SK-N-SH (cell line): ENCODE measurements around the gene SLCO3A1.

Source experiments
- CTCF ChIP-seq: fragments of 200-600 bp; sonication (generic); IDR thresholded peaks from 2 replicates; pipeline ENCODE4 v1.6.1; 2017; ENCODE audit warnings: antibody characterized with exemption, mild to moderate bottlenecking, moderate library complexity
- ELF1 ChIP-seq: IDR thresholded peaks from 2 replicates; pipeline ENCODE4 v1.4.0; 2012
- EP300 ChIP-seq, 2 experiments: IDR thresholded peaks; 2 replicates each; pipeline versions ENCODE4 v1.4.0 to v1.6.1; 2012; ENCODE audit warnings: borderline replicate concordance in 1 of 2, low read depth in 1 of 2, low read length in 1 of 2
- FOXJ3 ChIP-seq: sonication (generic); formaldehyde crosslinking; IDR thresholded peaks from 2 replicates; pipeline ENCODE4 v1.5.1; 2020; ENCODE audit warnings: mild to moderate bottlenecking, missing genetic modification reagents
- GABPA ChIP-seq: IDR thresholded peaks from 2 replicates; pipeline ENCODE4 v1.4.0; 2012; ENCODE audit warnings: low read depth, mild to moderate bottlenecking
- MAX ChIP-seq: IDR thresholded peaks from 2 replicates; pipeline ENCODE4 v1.4.0; 2012; ENCODE audit warnings: low read depth
- POLR2AphosphoS5 ChIP-seq: IDR thresholded peaks from 2 replicates; pipeline ENCODE4 v1.6.1; 2012; ENCODE audit warnings: low read depth, low read length
- REST ChIP-seq: IDR thresholded peaks from 2 replicates; pipeline ENCODE4 v1.6.1; 2012; ENCODE audit warnings: mild to moderate bottlenecking, low read depth, low read length, moderate library complexity
- RFX5 ChIP-seq: IDR thresholded peaks from 2 replicates; pipeline ENCODE4 v1.6.1; 2012; ENCODE audit warnings: mild to moderate bottlenecking, improper control_type of control experiment, low read length
- TCF12 ChIP-seq: IDR thresholded peaks from 2 replicates; pipeline ENCODE4 v1.4.0; 2012
- TEAD4 ChIP-seq: IDR thresholded peaks from 2 replicates; pipeline ENCODE4 v1.4.0; 2012; ENCODE audit warnings: mild to moderate bottlenecking, borderline replicate concordance; ENCODE audit not compliant: insufficient read depth
- USF2 ChIP-seq: fragments of 150-350 bp; IDR thresholded peaks from 2 replicates; pipeline ENCODE4 v1.6.1; 2017; ENCODE audit warnings: antibody characterized with exemption, low read length, low read depth, borderline replicate concordance

GRCh38 chr15:91889111-91889815 is 35.8 kb downstream of the SLCO3A1 start:
- TF ChIP-seq CTCF, result no peak
- no peak for TF ChIP-seq POLR2AphosphoS5
- no peak for TF ChIP-seq GABPA
- no peak for TF ChIP-seq FOXJ3 (CRISPR knock-in tag)
- TF ChIP-seq MAX, result no peak
- TF ChIP-seq RFX5, result no peak
- TF ChIP-seq EP300 (IDR thresholded peaks at IDR 0.05; ENCODE audit: borderline replicate concordance in 1 of 2, low read depth in 1 of 2, low read length in 1 of 2), result no peak
- TF ChIP-seq ELF1, result no peak
- no peak for TF ChIP-seq USF2
- TF ChIP-seq TCF12, result no peak
- no peak for TF ChIP-seq REST
- TF ChIP-seq TEAD4, result no peak
